Activated CD8-positive, alpha-beta T cell treated with anti-CD3 and anti-CD28 coated beads for 36 hours (primary cell): ENCODE data around the gene ZNF598. TPM values are rescaled to one million over a fixed set of nuclear protein-coding genes. Genes with fewer than 3 reads are reported as not detected.
A peak's percentile ranks its signal among the peaks of the same experiment; 100 is the strongest.

Source experiments
- ATAC-seq: fragments of 200-7000 bp; cut with Tn5 transposase; one replicate; pipeline ENCODE4 v1.10.0; 2021; ENCODE audit warnings: mild to moderate bottlenecking, moderate library complexity
- CTCF ChIA-PET: fragments of 350-600 bp; sonication (Branson Sonifier 250); formaldehyde crosslinking; loops from one replicate; lab custom pipeline; 2021; ENCODE audit warnings: antibody characterized with exemption; lab: Charles Lee
- POLR2A ChIA-PET: fragments of 350-600 bp; sonication (Branson Sonifier 250); formaldehyde crosslinking; loops from one replicate; lab custom pipeline; 2021; ENCODE audit warnings: antibody characterized with exemption; lab: Charles Lee
- DNase-seq: peaks from one replicate; pipeline ENCODE4 v3.0.0-alpha.2; 2020
- H3K27ac Mint-ChIP-seq: one replicate; pipeline ENCODE4 v1.8.0; 2021; ENCODE audit warnings: mild to moderate bottlenecking, mixed read lengths
- H3K27me3 Mint-ChIP-seq: one replicate; pipeline ENCODE4 v1.8.0; 2021; ENCODE audit warnings: mixed read lengths
- H3K36me3 Mint-ChIP-seq: one replicate; pipeline ENCODE4 v1.8.0; 2021; ENCODE audit warnings: low read depth, mixed read lengths
- H3K4me1 Mint-ChIP-seq: one replicate; pipeline ENCODE4 v1.8.0; 2021; ENCODE audit warnings: low read depth, mixed read lengths
- H3K4me3 Mint-ChIP-seq: one replicate; pipeline ENCODE4 v1.8.0; 2021; ENCODE audit warnings: mild to moderate bottlenecking, moderate library complexity, mixed read lengths
- H3K9me3 Mint-ChIP-seq: one replicate; pipeline ENCODE4 v1.8.0; 2021; ENCODE audit warnings: mixed read lengths
- intact Hi-C: fragments of 100-400 bp; cut with micrococcal nuclease; formaldehyde crosslinking; loops from one replicate; pipeline ENCODE4 v1.10.0; 2022
- total RNA-seq, 2 experiments: library from RNA; stranded (reverse); gene quantifications; one replicate each; pipeline ENCODE4 v1.2.3, GENCODE V29; 2021
- TF ChIP-seq, protein P1 (sequence below): fragments of 200-600 bp; IDR thresholded peaks from one replicate; pipeline ENCODE4 v1.8.0; 2022; ENCODE audit warnings: antibody characterized with exemption, mild to moderate bottlenecking

Gene ZNF598
- total RNA-seq, 2 experiments from 2014 or later: 85.5 to 90.3 TPM

DNA sequence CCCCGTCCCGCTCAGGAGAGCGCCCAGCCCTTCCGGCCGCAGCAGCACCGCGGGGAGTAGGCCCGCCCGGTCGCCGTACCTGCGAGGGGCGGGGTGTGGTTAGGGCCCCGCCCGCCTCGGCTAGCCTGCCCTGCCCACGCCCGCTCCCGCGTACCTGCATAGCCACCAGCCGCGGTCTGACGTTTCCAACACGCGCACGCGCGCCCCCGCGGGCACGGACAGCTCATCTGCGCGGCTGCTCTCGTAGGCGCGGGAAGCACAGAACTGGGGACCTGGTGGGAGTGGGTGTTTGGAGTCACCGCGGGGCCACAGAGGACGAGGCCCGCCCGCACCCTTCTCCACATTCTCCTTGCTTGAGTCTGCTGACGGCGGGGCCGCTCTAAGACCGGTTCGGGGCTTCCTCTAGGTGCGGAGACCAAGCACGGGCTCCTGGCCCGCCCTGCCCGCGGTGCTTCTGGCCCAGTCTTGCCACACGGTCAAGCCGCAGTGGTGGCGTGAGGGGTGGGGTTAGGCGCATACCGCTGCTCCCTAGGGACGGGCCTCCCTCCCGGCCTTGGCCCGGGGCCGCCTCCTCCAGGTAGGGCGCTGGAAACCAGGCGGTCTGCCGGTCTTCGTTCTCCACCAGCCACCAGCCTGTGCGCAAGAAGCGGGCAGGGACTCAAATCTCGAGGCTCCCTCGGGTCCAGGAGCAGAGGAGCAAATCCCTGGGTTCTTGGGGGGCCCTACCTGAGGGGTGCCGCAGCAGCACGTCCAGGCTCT, 30.2 kb downstream of the ZNF598 start:
- intact Hi-C loops: no loop called here
- no peaks in the 10 kb centered on the region for H3K9me3 Mint-ChIP-seq
- DNase-seq: peak; percentile 52
- H3K27ac Mint-ChIP-seq: no peak overlapping the region
- ChIA-PET POLR2A (interaction anchor here (2.4 to 29.2 kb wide), 4 partner anchors 11 to 175 kb away, joined by 8 to 505 read pairs (median 14); partner anchors contain the start of genes NDUFB10, RNF151, RPS2 and SYNGR3), CTCF (no interaction called here)
- H3K27me3 Mint-ChIP-seq: peaks cover 29% of the 10 kb centered on the region
- TF ChIP-seq, protein P1, sequence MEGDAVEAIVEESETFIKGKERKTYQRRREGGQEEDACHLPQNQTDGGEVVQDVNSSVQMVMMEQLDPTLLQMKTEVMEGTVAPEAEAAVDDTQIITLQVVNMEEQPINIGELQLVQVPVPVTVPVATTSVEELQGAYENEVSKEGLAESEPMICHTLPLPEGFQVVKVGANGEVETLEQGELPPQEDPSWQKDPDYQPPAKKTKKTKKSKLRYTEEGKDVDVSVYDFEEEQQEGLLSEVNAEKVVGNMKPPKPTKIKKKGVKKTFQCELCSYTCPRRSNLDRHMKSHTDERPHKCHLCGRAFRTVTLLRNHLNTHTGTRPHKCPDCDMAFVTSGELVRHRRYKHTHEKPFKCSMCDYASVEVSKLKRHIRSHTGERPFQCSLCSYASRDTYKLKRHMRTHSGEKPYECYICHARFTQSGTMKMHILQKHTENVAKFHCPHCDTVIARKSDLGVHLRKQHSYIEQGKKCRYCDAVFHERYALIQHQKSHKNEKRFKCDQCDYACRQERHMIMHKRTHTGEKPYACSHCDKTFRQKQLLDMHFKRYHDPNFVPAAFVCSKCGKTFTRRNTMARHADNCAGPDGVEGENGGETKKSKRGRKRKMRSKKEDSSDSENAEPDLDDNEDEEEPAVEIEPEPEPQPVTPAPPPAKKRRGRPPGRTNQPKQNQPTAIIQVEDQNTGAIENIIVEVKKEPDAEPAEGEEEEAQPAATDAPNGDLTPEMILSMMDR: no peak
- no peak overlapping the region for H3K4me3 Mint-ChIP-seq
- no peak for ATAC-seq
- H3K4me1 Mint-ChIP-seq: peaks cover 13% of the 10 kb centered on the region
- peaks cover 28% of the 10 kb centered on the region for H3K36me3 Mint-ChIP-seq

DNA sequence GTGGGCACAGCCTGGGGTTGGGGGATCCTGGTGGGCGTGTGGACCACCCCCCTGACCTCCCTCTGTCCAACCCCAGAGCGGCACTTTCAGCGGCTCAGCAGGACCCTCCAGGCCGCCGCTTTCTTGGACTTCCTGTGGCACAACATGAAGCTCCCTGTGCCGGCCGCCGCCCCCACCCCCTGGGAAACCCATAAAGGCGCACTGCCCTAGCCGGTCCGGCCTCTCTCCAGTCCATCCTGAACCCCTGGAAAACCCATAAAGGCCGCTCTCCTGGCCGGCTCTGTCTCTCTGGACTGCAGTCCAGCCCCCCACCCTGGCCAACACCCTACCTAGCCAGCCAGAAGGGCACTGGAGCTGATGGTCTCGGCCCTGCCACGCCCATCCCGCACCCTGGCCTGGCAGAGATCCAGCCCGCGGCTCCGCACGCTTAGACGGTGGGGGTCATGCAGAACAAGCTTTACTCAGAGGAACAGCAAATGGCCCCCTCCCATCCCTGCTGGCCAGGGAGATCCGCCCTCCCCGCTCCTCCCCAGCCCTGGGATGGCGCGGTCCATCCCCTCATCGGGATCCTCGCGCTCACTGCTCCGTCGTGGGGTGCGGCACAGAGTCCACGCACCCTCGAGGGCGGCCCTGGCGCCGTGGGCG, 31.0 kb downstream of the ZNF598 start:
- DNase-seq (no peak), ATAC-seq (no peak)
- Mint-ChIP-seq H3K27ac (no peak overlapping the region), H3K36me3 (peaks cover 34% of the 10 kb centered on the region), H3K4me1 (peaks cover 15% of the 10 kb centered on the region), H3K9me3 (no peaks in the 10 kb centered on the region), H3K4me3 (no peak overlapping the region), H3K27me3 (peaks cover 29% of the 10 kb centered on the region)
- intact Hi-C loops: no loop called here
- ChIA-PET CTCF (no interaction called here), POLR2A (interaction anchor here (0.7 to 29.2 kb wide), 4 partner anchors 9 to 17 kb away, joined by 3 to 505 read pairs (median 12); partner anchors contain the start of genes NDUFB10, RNF151, RPS2 and TBL3)
- TF ChIP-seq, protein P1: no peak

DNA sequence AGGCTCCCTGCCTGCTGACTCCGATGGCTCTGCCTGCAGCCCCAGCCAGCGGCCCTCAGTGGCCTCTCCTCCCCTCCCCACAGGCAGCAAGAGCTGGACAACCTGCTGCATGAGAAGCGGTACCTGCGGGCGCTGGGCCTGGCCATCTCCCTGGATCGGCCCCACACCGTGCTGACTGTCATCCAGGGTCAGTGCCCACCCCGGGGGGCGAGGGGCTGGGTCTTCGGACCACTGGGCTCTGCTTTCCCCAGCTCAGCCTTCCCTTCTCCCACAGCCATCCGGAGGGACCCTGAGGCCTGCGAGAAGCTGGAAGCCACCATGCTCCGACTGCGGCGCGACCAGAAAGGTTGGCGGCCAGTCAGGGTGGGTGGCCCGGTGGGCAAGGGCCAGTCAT, 31.7 kb downstream of the ZNF598 start:
- Mint-ChIP-seq H3K4me1 (peaks cover 16% of the 10 kb centered on the region), H3K27ac (no peak overlapping the region), H3K4me3 (no peak overlapping the region), H3K27me3 (peaks cover 26% of the 10 kb centered on the region), H3K36me3 (peaks cover 37% of the 10 kb centered on the region), H3K9me3 (no peaks in the 10 kb centered on the region)
- TF ChIP-seq, protein P1: no peak
- ChIA-PET CTCF (no interaction called here), POLR2A (interaction anchor here (1.1 to 29.2 kb wide), 3 partner anchors 10 to 18 kb away, joined by 3 to 505 read pairs (median 20); partner anchors contain the start of genes NDUFB10, RNF151, RPS2 and TBL3)
- DNase-seq (no peak), ATAC-seq (no peak)
- intact Hi-C loops: no loop called here

DNA sequence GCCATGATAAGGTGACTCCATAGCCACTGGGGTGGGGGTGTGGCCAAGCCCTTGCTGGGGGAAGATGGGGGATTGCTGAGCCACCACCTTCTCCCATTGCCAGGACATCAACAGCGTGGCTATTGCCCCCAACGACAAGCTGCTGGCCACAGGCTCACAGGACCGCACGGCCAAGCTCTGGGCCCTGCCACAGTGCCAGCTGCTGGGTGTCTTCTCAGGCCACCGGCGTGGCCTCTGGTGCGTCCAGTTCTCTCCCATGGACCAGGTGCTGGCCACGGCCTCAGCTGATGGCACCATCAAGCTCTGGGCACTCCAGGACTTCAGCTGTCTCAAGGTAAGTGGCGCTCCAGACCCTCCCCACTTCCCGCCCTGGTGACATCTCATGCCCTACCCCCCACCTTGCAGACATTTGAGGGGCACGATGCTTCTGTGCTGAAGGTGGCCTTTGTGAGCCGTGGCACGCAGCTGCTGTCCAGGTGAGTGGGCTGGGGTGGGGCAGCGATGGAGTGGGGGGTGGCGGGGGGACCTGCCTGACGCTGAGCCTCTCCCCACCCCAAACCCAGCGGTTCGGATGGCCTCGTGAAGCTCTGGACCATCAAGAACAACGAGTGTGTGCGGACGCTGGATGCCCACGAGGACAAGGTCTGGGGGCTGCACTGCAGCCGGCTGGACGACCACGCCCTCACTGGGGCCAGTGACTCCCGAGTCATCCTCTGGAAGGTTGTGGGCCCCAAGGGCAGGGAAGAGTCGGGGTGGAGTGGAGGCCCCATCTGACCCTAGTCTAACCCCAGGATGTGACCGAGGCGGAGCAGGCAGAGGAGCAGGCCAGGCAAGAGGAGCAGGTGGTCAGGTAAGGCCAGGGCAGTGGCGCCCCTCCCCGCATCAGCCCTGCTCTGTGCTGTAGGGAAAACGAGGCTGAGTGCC, 32.4 kb downstream of the ZNF598 start:
- ChIA-PET POLR2A (interaction anchor here (1.1 to 29.2 kb wide), 3 partner anchors 10 to 19 kb away, joined by 3 to 505 read pairs (median 20); partner anchors contain the start of genes NDUFB10, RNF151, RPS2 and TBL3), CTCF (no interaction called here)
- peaks cover 39% of the 10 kb centered on the region for H3K36me3 Mint-ChIP-seq
- peaks cover 20% of the 10 kb centered on the region for H3K4me1 Mint-ChIP-seq
- H3K4me3 Mint-ChIP-seq: no peak overlapping the region
- no peak overlapping the region for H3K27ac Mint-ChIP-seq
- intact Hi-C loops: no loop called here
- ATAC-seq (no peak), DNase-seq (no peak)
- H3K27me3 Mint-ChIP-seq: peaks cover 19% of the 10 kb centered on the region
- no peaks in the 10 kb centered on the region for H3K9me3 Mint-ChIP-seq
- TF ChIP-seq, protein P1: no peak
